AG08396 (cell line): ENCODE data around the gene FOXO1.

Experiments used
- DNase-seq: peaks from one replicate; pipeline ENCODE4 v3.0.0; 2012; ENCODE audit warnings: low spot score, mixed read lengths

Gene FOXO1

GRCh38 chr13:40576369-40576768 is 90.1 kb downstream of the FOXO1 start:
- DNase-seq, result no peak

GRCh38 chr13:40572961-40573360 is 93.5 kb downstream of the FOXO1 start:
- no peak for DNase-seq

GRCh38 chr13:40571338-40571963 is 95.0 kb downstream of the FOXO1 start:
- no peak for DNase-seq

GRCh38 chr13:40570930-40571329 is 95.5 kb downstream of the FOXO1 start:
- no peak for DNase-seq

- no peak for DNase-seq
Measured at GRCh38 chr13:40569024-40569350, 97.5 kb downstream of the FOXO1 start.

- no peak for DNase-seq
Measured at GRCh38 chr13:40568246-40569023, 98.0 kb downstream of the FOXO1 start.

- no peak for DNase-seq
Measured at GRCh38 chr13:40566811-40567210, 99.6 kb downstream of the FOXO1 start.

GRCh38 chr13:40565282-40566148 is 100.9 kb downstream of the FOXO1 start:
- no peak for DNase-seq

GRCh38 chr13:40564342-40565001 is 102.0 kb downstream of the FOXO1 start:
- DNase-seq, result no peak

GRCh38 chr13:40563350-40564125 is 102.9 kb downstream of the FOXO1 start:
- DNase-seq, result no peak

- DNase-seq, result no peak
Measured at GRCh38 chr13:40562975-40563349, 103.5 kb downstream of the FOXO1 start.

GRCh38 chr13:40559915-40560314 is 106.5 kb downstream of the FOXO1 start:
- no peak for DNase-seq

- no peak for DNase-seq
Measured at GRCh38 chr13:40558656-40559055, 107.8 kb downstream of the FOXO1 start.

GRCh38 chr13:40556453-40556852 is 110.0 kb downstream of the FOXO1 start:
- no peak for DNase-seq

- DNase-seq, result no peak
Measured at GRCh38 chr13:40553356-40553755, 113.1 kb downstream of the FOXO1 start.

- no peak for DNase-seq
Measured at GRCh38 chr13:40552895-40553294, 113.5 kb downstream of the FOXO1 start.

GRCh38 chr13:40550130-40550529 is 116.3 kb downstream of the FOXO1 start:
- DNase-seq, result no peak

GRCh38 chr13:40549500-40550094 is 116.8 kb downstream of the FOXO1 start:
- no peak for DNase-seq

GRCh38 chr13:40547591-40548315 is 118.7 kb downstream of the FOXO1 start:
- no peak for DNase-seq

- DNase-seq, result no peak
Measured at GRCh38 chr13:40546047-40546446, 120.4 kb downstream of the FOXO1 start.
